NOMO-1 treated with dmso at 0.1 percent for 144 hours (cell line): Measurements from ENCODE around the gene LARP4B.

Source experiments
- DNase-seq: peaks from one replicate; lab custom pipeline; 2025; ENCODE audit not compliant: unreplicated experiment; lab: John Stamatoyannopoulos, UW

The LARP4B gene

DNA sequence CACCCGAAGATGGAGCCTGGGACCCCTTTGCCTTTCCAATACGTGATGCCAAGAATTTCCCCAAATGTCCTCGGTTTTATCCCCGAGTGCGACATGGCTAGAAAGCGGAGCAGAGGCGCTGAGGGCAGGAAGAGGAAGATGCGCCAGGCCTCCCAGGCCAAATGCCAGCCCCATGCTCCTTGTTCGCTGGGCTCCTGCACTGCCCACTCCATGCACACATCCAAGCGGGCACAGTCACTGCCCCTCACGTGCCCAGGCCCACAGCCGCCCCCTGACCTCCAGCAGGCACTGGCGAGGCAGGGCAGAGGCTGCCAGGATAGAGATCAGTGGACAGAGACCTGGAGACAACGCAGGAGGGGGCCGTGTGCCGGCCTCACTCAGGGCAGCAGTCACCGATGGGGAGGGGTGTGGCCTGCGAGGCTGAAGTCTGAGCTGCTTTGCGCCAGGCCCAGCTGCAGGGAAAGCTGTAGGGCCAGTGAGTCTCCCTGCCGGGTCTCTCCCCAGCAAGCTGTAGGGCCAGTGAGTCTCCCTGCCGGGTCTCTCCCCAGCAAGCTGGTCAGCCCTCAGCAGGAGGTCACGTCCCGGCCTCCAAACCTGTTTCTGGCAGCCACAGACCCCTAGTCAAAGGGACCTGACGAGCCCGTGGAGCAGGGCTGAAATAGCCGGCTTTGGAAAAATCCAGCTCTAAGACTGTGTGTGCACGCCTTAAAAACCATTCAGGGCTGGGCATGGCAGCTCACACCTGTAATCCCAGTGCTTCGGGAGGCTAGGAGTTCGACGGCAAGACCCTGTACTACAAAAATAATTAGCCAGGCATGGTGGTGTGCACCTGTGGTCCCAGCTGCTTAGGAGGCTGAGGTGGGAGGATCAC, 141.4 kb downstream of the LARP4B start:
- DNase-seq, result no peak

DNA sequence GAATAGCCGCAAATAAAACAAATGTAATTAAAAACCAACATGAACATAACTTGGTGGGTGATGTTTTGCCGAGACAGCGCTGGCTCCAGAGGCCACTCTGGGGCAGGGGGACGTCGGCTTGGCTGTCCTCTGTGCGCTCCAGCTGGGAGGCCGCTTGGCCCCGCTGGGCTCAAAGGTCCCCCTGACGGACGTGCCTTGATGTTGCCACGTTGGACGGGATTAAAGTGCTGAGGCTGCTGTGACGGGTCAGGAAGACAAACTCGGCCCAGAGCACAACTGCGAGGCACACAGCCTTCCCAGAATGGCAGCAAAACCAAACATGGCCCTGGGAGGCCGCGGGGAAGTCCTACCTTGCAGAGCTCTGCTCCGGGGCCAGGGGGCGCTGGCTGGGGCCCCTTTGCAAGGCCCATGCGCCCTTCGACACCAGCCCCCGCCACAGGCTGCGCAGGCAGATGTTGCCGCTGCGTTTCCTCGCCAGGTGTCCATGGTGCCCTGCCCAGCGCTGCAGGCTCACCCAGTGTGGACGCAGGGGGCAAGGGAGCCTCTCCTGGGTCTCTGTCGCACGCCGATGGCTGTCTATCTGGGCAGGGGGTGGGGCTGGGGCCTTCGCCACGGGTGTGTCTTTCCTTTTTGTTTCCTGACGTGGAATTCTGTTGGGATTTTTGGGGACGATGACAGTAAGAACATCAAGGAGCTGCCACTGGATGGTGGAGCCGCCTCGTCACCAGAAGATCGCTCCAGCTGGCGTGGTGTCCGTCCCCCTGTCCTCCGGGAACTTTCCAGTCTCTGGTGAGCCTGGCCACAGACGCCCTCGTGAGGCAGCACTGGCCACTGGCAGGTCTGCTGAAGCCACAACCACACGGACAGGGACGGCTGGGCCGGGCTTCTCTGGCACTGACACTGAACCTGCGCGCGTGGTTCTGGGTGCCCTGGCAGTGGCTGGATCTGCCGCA, 142.4 kb downstream of the LARP4B start:
- no peak for DNase-seq

DNA sequence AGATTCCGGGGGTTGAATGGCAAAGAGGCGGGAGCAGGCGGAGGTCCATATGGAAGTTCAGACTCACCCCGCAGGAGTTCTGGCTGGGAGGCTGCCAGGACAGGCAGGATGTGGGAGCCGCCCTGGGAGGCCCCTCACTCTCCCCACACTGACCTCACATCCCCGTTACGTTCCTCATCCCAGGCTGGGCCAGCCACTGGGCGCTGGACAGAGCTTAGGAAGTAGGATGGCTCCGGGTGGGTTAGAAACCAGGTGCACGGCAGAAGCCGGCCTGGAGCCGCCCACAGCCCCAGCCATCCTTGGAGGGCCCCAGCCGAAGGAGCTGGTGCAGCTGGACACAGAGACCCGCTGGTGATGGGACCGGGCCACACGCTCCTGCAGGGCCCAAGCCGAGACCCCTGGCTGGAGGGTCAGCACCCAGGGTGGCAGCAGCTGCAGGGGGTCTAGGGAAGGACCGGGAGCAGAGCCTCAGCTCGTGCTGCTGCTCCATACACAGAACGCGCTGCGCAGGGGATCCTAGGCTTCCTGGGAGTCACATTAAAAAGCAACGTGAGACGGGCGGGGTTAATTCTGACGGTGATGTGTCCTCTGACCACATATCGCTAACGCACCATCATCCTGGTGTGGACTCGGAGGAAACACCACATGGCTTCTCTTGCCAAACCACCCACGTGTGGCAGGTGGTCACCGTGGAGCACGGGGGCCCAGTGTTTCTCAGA, 143.4 kb downstream of the LARP4B start:
- DNase-seq, result no peak

- no peak for DNase-seq
Measured at GRCh38 chr10:786633-787474, 144.7 kb downstream of the LARP4B start.

DNA sequence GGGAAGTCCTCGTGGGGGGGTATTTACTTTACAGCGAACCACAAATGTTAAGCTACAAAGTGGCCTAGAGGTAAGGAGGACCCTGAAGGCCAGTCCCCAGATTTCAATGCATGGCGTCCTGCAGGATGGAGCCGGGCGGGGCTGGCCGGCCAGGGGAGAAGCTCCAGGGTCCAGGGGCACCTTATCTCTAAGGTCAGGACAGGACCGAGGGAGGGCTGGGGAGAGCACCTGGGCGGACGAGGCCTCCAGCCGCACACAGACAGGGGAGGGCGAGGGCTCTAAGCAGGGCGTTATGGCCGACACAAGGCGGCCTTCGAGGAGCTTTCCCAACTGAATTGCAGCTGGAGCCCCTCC, 145.7 kb downstream of the LARP4B start:
- no peak for DNase-seq

- DNase-seq, result no peak
Measured at GRCh38 chr10:785089-785860, 146.2 kb downstream of the LARP4B start.

- no peak for DNase-seq
Measured at GRCh38 chr10:784403-785088, 147.0 kb downstream of the LARP4B start.

DNA sequence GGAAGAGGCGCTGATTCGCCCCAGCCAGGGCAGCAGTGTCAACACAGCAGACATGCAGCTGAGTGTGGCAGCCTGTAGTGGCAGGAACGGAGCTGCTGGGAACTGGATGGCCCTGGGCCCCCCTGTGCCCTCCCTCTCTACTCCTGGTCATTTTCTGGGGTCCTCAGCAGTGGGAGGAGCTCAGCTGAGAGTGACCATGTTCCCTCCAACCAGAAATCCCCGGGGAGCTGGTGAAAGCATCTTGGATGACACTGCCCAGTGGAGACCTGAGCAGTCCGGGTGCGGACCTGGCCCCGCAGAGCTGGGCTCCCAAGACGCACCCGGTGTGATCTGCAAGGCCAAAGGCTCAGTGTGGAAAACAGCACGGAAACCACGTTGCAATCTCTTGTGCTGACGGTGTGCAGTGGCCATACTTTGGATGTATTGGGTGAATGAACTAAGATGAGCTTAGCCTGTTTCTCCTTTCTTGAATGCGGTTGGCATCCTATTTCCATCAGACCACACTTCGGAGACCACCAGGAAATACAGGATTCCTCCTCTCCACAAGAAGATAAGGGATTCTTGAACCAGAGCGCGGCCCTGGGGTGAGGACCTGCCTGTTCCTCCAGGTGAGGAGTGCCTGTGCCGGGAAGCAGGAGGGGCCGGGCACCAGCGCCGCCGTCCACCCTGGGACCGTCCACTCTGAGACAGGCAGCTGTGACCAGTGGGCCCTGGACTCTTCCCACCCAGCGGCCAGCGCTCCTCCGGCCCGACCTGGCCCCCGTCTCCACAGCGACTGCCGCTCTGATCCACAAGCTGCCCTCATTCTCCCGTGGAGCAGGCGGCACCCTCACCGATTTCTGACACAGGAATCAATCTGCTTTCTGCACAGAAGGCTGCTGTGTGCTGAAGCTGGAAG, 148.5 kb downstream of the LARP4B start:
- DNase-seq, result no peak

GRCh38 chr10:780536-781524, 150.7 kb downstream of the LARP4B start:
- no peak for DNase-seq

- no peak for DNase-seq
Measured at GRCh38 chr10:778626-779330, 152.7 kb downstream of the LARP4B start.

- DNase-seq, result no peak
Measured at GRCh38 chr10:777913-778479, 153.5 kb downstream of the LARP4B start.

DNA sequence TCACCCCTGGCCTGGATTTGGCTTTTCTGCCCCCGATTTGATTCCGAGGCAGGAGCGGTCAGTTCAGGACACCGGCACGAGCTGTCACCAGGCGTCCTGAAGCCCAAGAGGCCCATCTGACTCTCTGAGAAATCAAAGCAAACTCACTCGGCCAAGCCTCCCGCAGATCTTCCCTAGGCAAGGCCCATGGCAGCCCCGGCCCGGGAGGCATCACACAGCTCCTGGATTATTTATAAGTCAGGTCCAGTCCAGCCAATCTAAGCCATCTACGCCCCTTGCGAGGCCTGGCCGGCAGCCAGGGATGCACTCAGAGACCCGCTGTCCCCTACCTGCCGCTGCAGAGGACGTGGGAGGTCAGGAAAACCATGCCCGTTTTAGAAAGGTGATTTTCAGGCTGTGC, 154.7 kb downstream of the LARP4B start:
- no peak for DNase-seq

- no peak for DNase-seq
Measured at GRCh38 chr10:775245-776075, 156.0 kb downstream of the LARP4B start.

DNA sequence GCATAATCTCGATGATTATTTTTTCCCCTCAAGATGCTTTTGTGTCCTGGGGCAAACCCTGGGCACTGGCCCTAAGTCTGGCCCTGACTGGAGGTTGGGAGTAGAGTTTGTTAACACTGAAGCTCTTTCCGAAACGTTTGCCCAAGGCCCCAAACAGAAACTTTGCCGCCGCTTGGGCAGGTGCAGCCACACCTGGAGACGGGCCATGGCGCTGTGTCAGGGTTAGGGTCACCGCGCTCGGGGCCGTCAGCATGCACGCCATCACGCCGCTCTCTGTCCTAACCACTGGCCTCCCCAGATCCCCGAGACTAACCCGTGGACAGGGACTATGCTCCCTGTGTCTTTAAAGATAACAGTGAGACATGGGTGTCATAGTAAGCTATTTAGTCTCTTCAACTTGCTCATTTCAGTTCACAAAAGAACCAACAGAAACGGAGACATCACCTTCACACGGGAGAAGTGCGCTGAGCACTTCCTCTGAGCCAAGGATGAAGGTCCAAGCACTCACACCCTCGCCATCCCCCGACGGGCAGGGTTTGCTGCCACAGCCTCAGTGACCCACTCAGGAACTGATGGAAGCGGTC, 156.8 kb downstream of the LARP4B start:
- no peak for DNase-seq

- no peak for DNase-seq
Measured at GRCh38 chr10:774223-774622, 157.3 kb downstream of the LARP4B start.
